ENCODE results near the gene ENTPD6. TPM values are rescaled to one million over a fixed set of nuclear protein-coding genes. Genes with fewer than 3 reads are reported as not detected.
A peak's percentile ranks its signal among the peaks of the same experiment; 100 is the strongest.

Gene ENTPD6
- total RNA-seq, 4 donors from 2014 or later, result 34.8 to 49.2 (median 43.9) TPM

- WGBS, 2 donors (ENCODE audit: low coverage in 1 of 2), result 40 to 82% methylated on average over 1 to 4 of the region's 11 CpGs
- H3K27me3 ChIP-seq, result no peaks in the 10 kb centered on the region
These were observed 73.7 kb downstream of the ENTPD6 start for GRCh38 chr20:25269057-25269832.

GRCh38 chr20:25269833-25270170 is 74.3 kb downstream of the ENTPD6 start:
- 92 to 97% methylated on average over 4 to 6 of the region's 6 CpGs for WGBS, 2 donors (ENCODE audit: low coverage in 1 of 2)
- no peak for TF ChIP-seq CTCF (IDR thresholded peaks at IDR 0.05)
- no peak for TF ChIP-seq EP300 (IDR thresholded peaks at IDR 0.05)
- no peak for TF ChIP-seq POLR2AphosphoS5 (IDR thresholded peaks at IDR 0.05)
- no peak for TF ChIP-seq POLR2A (IDR thresholded peaks at IDR 0.05)

More at GRCh38 chr20:25269057-25269832, 73.7 kb downstream of the ENTPD6 start:
- no peak for ATAC-seq
- Histone ChIP-seq H3K4me3 (no peak overlapping the region), H3K9me3 (no peaks in the 10 kb centered on the region), H3K36me3 (peaks cover 0 to 61% of the 10 kb centered on the region in 2 donors), H3K27ac (peak overlapping the region in 3 of 4 donors; percentile 56 to 61 (median 59)), H3K4me1 (peaks cover 0 to 48% (median 8%) of the 10 kb centered on the region in 3 donors)
- no peak for TF ChIP-seq EP300 (IDR thresholded peaks at IDR 0.05)
- no peak for TF ChIP-seq POLR2AphosphoS5 (IDR thresholded peaks at IDR 0.05)
- no peak for TF ChIP-seq CTCF (IDR thresholded peaks at IDR 0.05)
- TF ChIP-seq POLR2A (IDR thresholded peaks at IDR 0.05), result no peak

GRCh38 chr20:25270829-25271251 is 75.3 kb downstream of the ENTPD6 start:
- ATAC-seq, result no peak
- no peak overlapping the region for H3K4me3 ChIP-seq
- peak overlapping the region in 3 of 4 donors; percentile 81 to 87 (median 83) for H3K27ac ChIP-seq
- TF ChIP-seq CTCF (IDR thresholded peaks at IDR 0.05) (no peak), POLR2A (IDR thresholded peaks at IDR 0.05) (no peak), POLR2AphosphoS5 (IDR thresholded peaks at IDR 0.05) (no peak), EP300 (IDR thresholded peaks at IDR 0.05) (no peak)
- H3K9me3 ChIP-seq, result no peaks in the 10 kb centered on the region
- no peaks in the 10 kb centered on the region for H3K27me3 ChIP-seq
- peaks cover 0 to 64% (median 10%) of the 10 kb centered on the region in 3 donors for H3K4me1 ChIP-seq
- H3K36me3 ChIP-seq, result peaks cover 0 to 77% of the 10 kb centered on the region in 2 donors
- 54 to 85% methylated on average over 4 to 6 of the region's 12 CpGs for WGBS, 2 donors (ENCODE audit: low coverage in 1 of 2)

More at GRCh38 chr20:25269833-25270170, 74.3 kb downstream of the ENTPD6 start:
- Histone ChIP-seq H3K4me3 (no peak overlapping the region), H3K9me3 (no peaks in the 10 kb centered on the region), H3K27ac (peak overlapping the region in 3 of 4 donors; percentile 56 to 61 (median 59)), H3K27me3 (no peaks in the 10 kb centered on the region), H3K4me1 (peaks cover 0 to 54% (median 10%) of the 10 kb centered on the region in 3 donors), H3K36me3 (peaks cover 0 to 66% of the 10 kb centered on the region in 2 donors)
- no peak for ATAC-seq

GRCh38 chr20:25271486-25272222 is 76.1 kb downstream of the ENTPD6 start:
- TF ChIP-seq POLR2A (IDR thresholded peaks at IDR 0.05), result no peak
- TF ChIP-seq POLR2AphosphoS5 (IDR thresholded peaks at IDR 0.05), result no peak
- Histone ChIP-seq H3K27ac (peak overlapping the region; percentile 1 to 87 (median 82)), H3K4me3 (no peak overlapping the region), H3K4me1 (peaks cover 0 to 66% (median 10%) of the 10 kb centered on the region in 3 donors), H3K36me3 (peaks cover 0 to 85% of the 10 kb centered on the region in 2 donors), H3K9me3 (no peaks in the 10 kb centered on the region), H3K27me3 (no peaks in the 10 kb centered on the region)
- WGBS, 2 donors (ENCODE audit: low coverage in 1 of 2), result 82 to 85% methylated on average over 4 to 8 of the region's 13 CpGs
- no peak for ATAC-seq

GRCh38 chr20:25272223-25273000 is 76.9 kb downstream of the ENTPD6 start:
- Histone ChIP-seq H3K9me3 (no peaks in the 10 kb centered on the region), H3K27ac (peak overlapping the region; percentile 69 to 87 (median 82)), H3K4me3 (no peak overlapping the region), H3K36me3 (peaks cover 0 to 87% of the 10 kb centered on the region in 2 donors), H3K4me1 (peaks cover 0 to 73% (median 10%) of the 10 kb centered on the region in 3 donors), H3K27me3 (no peaks in the 10 kb centered on the region)
- 78 to 85% methylated on average over 11 to 19 of the region's 19 CpGs for WGBS, 2 donors (ENCODE audit: low coverage in 1 of 2)
- no peak for ATAC-seq
- TF ChIP-seq CTCF (IDR thresholded peaks at IDR 0.05) (no peak), EP300 (IDR thresholded peaks at IDR 0.05) (no peak), POLR2A (IDR thresholded peaks at IDR 0.05) (no peak), POLR2AphosphoS5 (IDR thresholded peaks at IDR 0.05) (no peak)

All from gastroesophageal sphincter (tissue), 4 donors.